ENCODE measurements around the gene NCKIPSD. TPM values are rescaled to one million over a fixed set of nuclear protein-coding genes. Genes with fewer than 3 reads are reported as not detected.

The NCKIPSD gene
- total RNA-seq, result 25.2 and 34.8 TPM in 2 replicates

DNA sequence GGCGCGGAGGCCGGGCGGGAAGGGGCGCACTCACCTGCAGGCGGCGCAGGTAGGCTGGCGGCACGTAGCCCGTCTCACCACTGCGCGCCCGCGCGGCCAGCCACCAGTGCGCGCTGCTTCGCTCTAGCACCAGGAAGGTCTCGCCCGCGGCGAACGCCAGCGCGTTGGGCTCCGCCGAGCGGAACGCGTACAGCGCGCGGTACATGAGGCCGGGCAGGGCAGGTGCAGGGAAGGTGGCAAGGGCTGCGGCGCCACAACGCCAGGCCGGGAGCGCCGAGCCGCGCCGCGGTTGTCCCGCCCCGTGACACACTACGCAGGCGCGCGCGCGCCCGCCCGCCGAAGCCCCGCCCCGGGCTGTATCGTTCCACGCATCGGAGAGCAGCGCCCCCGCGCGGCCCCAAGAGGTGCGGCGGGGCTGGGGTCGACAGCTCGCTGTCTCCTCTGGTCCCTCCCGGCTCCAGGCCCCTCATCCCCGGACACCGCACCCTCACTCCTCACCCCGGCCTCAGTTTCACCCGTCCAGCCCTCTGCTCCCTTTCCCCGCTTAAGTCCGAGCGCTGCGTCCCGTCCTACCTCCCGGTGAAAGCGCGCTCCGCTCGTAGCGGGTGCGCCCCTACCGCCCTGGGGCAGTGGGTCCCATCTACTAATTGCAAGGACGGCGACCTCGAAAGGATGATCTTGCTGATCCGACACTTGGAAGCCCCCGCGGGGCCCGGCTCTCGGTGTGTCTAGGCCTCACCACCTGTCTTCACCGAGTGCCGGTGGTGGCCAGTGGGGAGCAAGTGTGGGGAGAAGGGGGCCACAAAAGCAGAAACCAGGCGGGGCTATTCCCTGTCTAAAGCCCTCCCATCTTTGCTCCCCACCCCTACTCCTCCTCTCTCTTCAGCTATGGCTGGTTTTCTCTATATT is at the start of gene NCKIPSD:
NCKIPSD (minus strand) TSS at position 313 of the 909 bp plus-strand sequence; CDS start at position 205, 108 bp downstream.

DNA sequence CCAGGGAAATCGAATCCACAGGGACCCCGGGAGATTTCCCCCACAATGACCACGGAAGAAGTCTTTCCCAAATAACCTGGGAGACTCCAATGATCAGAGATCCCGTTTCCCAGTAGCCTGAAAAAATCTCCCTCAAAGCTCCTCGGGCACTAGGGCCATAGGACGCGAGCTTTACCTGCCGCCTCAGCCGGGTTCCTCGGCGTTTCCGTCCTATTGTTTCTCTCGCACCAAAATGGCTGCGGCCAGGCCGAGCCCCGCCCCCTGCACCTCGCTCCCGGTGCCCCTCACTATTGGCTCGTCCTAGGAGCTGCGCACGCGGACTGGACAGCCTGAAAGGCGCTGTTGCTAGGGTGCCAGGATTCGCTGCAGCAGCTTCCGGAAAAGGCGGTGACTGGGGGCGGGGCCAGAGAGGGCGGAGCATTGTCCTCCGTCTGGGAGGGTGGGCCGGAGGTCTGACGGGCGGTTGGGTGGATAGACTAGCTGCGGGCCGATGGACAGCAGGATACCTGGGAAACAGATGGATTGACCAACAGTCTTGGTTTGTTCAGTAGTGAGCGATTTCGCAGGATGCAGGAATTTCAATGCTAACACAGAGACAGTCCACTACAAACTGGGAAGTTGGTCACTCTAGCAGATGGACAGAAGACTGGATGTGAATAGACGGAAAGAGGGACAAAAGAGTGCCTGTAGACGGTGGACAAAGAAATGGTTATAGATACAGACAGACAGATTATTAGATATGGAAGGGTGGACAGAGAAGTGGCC is 31.4 kb upstream of the NCKIPSD start, which contains the start of gene IP6K2:
IP6K2 (minus strand) TSS at position 240 of the 765 bp plus-strand sequence. CDS start 21,930 bp downstream, outside the sequence.

DNA sequence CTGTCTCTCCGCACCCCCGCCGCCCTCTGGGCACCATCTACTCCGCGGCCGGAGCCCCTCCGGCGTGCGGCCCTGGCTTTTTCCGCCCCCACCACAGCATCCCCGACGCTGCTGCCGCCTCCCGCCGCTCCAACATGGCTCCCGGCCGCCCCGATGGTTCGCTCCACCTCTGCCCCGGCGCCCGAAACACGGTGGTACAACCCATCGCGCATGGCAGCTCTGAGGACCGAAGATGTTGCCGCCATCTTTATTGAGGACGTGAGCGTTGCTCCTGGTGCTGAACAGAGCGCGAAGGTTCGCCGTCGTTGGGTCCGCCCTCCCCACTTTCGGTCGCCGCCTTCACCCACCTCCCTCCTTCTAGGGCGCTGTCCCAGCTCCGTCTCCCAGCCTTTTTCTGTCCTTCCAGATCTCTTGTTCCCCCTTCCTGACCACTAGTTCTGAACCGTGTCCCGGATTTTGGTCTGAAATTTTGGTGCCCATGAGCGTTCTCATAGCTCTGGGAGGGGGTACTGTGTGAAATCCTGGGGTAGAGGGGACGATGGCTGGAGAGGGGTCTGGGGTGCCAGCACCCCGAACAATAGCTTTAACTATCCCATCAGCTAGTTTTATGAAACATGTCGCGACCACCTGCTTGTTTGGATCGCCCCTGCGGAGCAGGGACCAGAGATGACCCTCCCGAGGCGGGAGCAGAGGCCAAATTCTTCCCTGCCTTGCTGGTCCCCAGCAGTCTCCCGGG is 22.8 kb downstream of the NCKIPSD start, which contains the start of gene CELSR3:
CELSR3 (minus strand) TSS at position 134 of the 736 bp plus-strand sequence. CDS start 252 bp downstream, outside the sequence.

DNA sequence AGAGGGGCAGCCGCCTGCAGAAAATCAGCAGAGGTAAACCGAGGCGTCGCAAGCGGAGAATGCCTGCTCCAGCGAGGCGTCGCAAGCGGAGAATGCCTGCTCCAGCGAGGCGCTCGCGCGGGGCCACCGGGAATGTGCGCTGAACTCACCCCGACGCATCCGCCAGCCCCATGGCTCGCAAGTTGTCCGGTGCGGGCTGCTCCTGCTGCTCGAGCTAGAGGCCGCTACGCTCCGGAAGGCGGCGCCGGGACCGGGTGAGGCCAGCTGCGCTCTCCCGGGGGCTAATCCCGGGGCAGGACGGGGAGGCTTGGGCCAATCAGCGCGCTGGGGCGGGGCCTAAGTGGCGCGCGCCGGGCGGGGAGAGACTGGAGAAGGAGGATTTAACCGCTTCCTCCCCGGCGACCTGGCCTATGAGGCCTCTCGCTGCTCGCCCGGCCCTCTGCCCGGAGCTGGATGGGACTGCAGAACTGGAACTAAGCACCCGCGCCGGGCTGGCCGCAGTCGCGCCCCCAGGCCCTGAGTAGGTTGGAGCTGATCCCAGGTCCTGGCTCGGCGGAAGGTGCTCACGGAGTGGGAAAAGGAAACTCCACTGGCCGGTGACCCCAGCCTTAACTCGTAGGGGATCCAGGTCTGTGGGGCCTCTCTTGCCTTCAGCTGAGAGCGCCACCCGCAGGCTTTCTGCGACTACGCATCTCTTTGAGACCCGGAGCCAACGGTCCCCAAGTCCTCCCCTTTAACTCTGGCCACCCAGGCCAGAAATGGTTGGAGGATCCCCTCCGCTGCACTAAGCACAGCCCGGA is 50.3 kb downstream of the NCKIPSD start, which contains the start of gene SLC26A6:
SLC26A6 (minus strand) TSS at position 240 of the 800 bp plus-strand sequence; CDS start at position 172, 68 bp downstream.

Other genes with a start within 250 kb of the NCKIPSD start
- 22.7 and 31.3 TPM in 2 replicates for gene CCDC51, start 245.8 kb downstream of the NCKIPSD start, total RNA-seq
- 468 and 669 TPM in 2 replicates for gene TMA7, start 245.7 kb downstream of the NCKIPSD start, total RNA-seq
- gene ATRIP, start 239.2 kb downstream of the NCKIPSD start, total RNA-seq, result 8.9 and 9.0 TPM in 2 replicates
- 144 and 159 TPM in 2 replicates for gene SHISA5, start 181.7 kb downstream of the NCKIPSD start, total RNA-seq
- 20.5 and 24.5 TPM in 2 replicates for gene PFKFB4, start 129.1 kb downstream of the NCKIPSD start, total RNA-seq
- 14.4 and 15.2 TPM in 2 replicates for gene UCN2, start 122.1 kb downstream of the NCKIPSD start, total RNA-seq
- gene COL7A1, start 90.6 kb downstream of the NCKIPSD start, total RNA-seq, result 294 and 341 TPM in 2 replicates
- 452 and 505 TPM in 2 replicates for gene UQCRC1, start 76.3 kb downstream of the NCKIPSD start, total RNA-seq
- not detected in 2 replicates for gene TMEM89, start 64.1 kb downstream of the NCKIPSD start, total RNA-seq
- gene SLC26A6, start 50.5 kb downstream of the NCKIPSD start, total RNA-seq, result 34.7 and 59.2 TPM in 2 replicates
- 0.60 and 1.1 TPM in 2 replicates for gene CELSR3, start 23.0 kb downstream of the NCKIPSD start, total RNA-seq
- 86.9 and 103 TPM in 2 replicates for gene IP6K2, start 31.3 kb upstream of the NCKIPSD start, total RNA-seq
- gene PRKAR2A, start 162.0 kb upstream of the NCKIPSD start, total RNA-seq, result 35.0 and 41.8 TPM in 2 replicates
- 9.5 and 11.5 TPM in 2 replicates for gene SLC25A20, start 213.0 kb upstream of the NCKIPSD start, total RNA-seq
- gene ARIH2, start 232.9 kb upstream of the NCKIPSD start, total RNA-seq, result 47.5 and 55.1 TPM in 2 replicates

All from airway epithelial cell (primary cell).